Hematopoietic multipotent progenitor cell treated with erythropoietin and hydrocortisone succinate and interleukin-3 and kit ligand, for 8 days (in vitro differentiated cells): ENCODE data around the gene GALNT1.

Experiments
- DNase-seq: peaks from one replicate; pipeline ENCODE4 v3.0.0-alpha.2; 2015

The GALNT1 gene

DNA sequence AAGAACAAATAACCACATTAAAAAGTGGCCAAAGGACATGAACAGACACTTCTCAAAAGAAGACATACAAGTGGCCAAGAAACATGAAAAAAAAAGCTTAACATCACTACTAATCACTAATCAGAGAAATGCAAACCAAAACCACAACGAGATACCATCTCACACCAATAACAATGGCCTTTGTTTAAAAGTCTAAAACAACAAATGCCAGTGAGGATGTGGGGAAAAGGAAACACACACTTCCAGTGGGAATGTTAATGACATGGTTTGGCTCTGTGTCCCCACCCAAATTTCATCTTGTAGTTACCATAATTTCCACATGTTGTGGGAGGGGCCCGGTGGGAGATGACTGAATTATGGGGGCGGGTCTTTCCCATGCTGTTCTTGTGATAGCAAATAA is 147.1 kb downstream of the GALNT1 start:
- no peak for DNase-seq

- no peak for DNase-seq
These were observed 148.6 kb downstream of the GALNT1 start for GRCh38 chr18:35729991-35730668.

DNA sequence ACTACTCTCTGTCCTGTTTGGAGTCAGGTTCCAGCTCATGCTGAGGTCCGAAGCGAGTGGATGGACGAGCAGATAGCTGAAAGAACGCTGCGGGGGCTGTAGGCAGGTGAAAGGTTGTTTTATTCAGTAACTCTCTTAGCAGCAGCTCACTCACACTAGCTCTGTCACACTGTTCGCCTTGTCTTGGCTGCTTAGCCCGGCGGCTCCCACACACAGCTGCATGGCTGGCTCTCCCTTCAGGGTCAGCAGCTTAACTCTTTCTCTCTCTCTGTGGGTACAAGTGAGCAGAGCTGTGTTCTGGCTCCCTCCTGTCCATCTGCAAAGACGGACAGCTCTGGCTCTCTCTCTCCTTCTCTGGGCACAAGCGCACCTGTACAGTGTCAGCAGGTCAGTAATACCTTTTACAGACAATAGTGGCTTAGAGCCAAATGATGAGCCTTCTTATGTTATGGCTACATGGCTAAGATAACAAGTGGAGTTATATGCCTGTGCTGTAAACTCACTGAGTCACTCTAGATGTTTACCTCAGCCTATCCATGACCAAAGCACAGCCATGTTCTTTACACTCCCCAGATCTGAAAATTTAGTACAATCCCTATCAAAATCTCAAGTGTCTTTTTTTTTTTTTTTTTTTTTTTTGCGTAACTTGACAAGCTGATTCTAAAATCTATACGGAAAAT is 149.3 kb downstream of the GALNT1 start:
- DNase-seq = no peak

DNA sequence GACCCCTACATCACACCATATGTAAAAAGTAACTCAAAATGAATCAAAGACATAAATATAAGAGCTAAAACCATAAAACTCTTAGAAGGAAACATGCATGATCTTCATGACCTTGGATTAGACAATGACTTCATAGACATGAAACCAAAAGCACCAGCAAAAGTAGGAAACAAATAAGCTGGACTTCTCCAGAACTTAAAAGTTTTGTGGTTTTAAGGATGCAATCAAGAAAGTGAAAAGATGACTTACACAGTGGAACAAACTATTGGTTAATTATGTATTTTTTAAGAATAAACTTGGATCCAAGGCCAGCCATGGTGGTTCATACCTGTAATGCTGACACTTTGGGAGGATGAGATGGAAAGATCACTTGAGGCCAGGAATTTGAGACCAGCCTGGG is 150.2 kb downstream of the GALNT1 start:
- DNase-seq = no peak

GRCh38 chr18:35732162-35732561 is 150.6 kb downstream of the GALNT1 start:
- DNase-seq = no peak

DNA sequence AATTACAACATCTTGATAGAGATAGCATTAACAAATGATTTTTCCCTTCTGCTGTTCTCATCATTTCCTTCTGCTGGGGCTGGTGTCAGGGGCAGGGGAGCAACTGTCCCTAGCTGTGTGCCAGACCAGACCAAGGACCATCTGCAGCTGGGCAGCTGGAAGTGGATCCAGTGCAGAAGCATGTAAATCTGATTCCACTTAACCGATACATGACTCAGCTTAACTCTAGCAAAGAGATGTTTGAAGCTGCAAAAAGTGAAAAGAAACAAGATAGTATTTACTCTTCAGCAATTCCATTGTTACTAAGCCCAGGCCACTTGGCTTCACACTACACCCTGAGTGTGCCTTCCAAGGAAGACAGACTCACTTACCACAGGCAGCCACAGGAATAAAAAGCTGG is 151.1 kb downstream of the GALNT1 start:
- no peak for DNase-seq

- DNase-seq = no peak
These were observed 151.9 kb downstream of the GALNT1 start for GRCh38 chr18:35733408-35733807.

DNA sequence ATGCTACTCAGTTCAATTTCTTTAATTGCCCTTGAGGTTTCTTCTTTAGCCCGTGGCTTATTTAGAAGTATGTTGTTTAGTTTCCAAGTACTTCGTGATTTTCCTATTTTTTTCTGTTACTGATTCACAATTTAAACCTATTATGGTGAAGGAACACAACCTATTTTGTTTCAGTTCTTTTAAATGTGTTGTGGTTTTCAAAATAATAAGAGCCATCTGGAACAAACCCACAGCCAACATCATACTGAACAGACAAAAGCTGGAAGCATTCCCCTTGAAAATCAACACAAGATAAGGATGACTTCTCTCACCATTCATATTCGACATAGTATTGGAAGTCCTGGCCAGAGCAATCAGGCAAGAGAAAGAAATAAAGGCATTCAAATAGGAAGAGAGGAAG is 155.2 kb downstream of the GALNT1 start:
- no peak for DNase-seq

- DNase-seq = no peak
These were observed 158.2 kb downstream of the GALNT1 start for GRCh38 chr18:35739778-35740177.

- no peak for DNase-seq
These were observed 159.1 kb downstream of the GALNT1 start for GRCh38 chr18:35740656-35741055.

DNA sequence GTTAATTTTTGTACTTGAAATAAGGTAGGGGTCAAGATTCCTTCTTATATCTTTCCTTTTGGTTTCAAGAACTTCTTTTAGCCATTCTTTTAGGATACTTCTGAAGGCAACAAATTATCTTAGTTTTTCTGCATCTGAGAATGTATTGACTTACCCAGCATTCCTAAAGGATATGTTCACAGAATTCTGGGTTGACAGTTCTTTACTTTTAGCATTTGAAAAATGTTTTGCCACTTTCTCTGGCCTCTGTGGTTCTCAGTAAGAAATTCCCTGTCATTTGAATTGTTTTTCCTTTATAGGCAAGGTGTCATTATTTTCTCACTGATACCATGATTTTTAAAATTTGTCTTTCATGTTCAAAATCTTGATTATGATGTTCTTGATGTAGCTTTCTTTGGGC is 162.4 kb downstream of the GALNT1 start:
- no peak for DNase-seq

GRCh38 chr18:35745814-35746213 is 164.3 kb downstream of the GALNT1 start:
- DNase-seq = no peak

DNA sequence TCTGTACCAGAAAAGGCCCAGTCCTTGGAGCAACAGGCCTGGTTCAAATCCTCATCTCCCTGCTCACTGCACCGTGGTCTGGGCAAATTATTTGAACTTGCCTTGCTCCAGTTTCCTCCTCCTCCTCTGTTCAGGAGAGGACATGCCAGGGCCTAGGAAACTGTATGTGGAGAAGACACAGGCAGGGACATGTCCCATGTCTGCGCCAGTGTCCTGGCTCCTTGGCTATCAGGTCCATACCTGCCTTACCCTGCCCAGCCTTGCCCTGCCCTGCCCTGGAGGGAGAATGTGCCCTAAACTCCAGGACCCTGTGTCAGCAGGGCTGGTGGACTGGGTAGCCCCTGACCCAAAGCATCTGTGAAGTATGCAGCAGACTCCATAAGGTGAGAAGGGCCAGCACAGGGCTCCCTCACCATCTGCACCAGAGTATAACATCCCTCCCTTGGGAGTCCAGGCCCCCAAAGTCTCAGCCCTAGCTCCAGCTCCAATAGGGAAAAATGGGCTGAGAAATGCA is 165.3 kb downstream of the GALNT1 start:
- DNase-seq = no peak

GRCh38 chr18:35747894-35748472 is 166.4 kb downstream of the GALNT1 start:
- DNase-seq = no peak

DNA sequence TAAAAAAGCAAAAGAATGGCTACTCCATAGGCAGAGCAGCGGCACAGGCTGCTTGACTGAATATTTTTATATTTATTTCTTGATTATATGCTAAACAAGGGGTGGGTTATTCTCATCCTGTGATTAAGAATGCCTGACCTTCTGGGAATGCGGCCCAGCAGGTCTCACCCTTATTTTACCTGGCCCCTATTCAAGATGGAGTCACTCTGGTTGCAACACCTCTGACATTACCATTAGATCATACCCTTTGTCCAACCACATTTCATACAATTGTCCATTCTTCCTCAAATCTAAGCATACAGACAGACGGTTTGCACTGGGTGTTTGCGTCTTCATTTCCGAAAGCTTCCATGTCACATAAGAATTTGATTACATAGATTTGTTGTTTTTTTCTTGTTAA is 168.2 kb downstream of the GALNT1 start:
- no peak for DNase-seq

DNA sequence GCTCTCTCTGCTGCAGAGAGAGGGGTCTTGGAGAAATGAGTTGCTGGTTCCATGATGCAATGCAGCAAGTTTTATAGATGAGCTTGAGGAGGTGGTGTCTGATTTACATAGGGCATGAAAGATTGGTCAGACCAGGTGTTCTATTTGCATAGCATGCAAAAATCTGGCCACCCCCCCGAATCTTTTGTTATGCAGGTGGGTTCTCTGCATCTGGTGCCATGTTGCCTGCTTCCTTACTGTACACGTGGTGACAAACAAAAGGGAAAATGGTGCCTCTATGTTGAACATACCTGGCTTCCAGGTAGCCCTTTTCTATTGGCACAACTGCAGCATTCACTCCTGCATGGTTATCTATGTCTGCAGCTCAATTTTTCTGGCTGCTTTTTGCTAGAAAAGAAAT is 169.4 kb downstream of the GALNT1 start:
- DNase-seq = no peak

DNA sequence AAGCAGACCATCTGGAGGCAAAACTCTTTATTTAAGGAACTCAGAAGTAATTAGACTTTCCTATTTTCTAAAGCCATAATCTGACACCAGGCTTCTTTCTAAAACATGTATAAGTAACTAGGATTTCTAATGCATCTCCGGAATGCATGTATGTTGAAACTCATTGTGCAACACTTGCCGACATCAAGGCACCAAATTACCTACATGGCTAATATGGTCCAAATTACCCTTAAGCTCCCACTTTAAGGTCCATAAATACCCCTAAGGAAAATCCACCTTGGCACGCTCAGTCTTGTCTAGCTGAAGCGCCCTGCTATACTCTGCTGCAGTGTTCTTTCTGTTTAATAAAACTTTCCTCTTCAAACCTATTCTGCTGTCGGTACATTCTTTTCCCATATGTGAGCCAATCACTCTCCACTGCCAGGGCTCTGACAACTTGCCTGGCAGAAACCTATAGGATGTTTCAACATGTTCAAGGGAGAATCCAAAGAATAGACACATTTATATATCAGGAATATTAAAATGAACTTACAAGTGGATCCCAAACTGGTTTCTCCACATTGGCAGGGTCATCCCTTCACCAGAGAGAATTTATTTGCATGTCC is 171.9 kb downstream of the GALNT1 start:
- DNase-seq = no peak

GRCh38 chr18:35754464-35754863 is 172.9 kb downstream of the GALNT1 start:
- no peak for DNase-seq

DNA sequence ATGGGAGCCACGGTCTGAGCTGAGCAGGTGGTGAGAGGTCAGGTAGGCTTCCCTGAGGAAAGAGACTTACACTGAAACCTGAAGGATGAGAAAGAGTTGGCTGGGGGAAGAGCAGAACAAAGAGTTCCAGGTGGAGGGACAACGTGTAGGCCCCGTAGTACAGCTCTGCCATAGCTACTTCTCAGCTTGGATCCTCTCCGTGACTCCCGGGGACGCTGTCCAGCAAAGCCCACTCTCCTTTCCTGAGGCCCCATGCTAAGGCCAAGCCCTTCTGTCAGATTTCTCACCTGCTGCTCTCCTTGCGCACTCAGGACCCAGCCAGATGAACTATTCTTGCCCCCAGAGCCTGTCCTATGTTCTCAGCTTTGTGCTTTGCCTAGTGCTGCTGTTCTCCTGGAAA is 173.8 kb downstream of the GALNT1 start:
- DNase-seq = no peak

GRCh38 chr18:35756506-35757117 is 175.1 kb downstream of the GALNT1 start:
- peak; percentile 78 for DNase-seq
